Measurements from ENCODE around the gene FBXO45.

GRCh38 chr3:196634224-196634623, 65.8 kb downstream of the FBXO45 start:
- TF ChIP-seq POLR2A (IDR thresholded peaks at IDR 0.05; ENCODE audit: low read depth, low read length), result no peak
- TF ChIP-seq POLR2AphosphoS5 (IDR thresholded peaks at IDR 0.05; ENCODE audit: low read depth, low read length), result no peak
- no peak for TF ChIP-seq TAF1 (IDR thresholded peaks at IDR 0.05; ENCODE audit: borderline replicate concordance, low read depth, low read length)

Measured in GM12892 (cell line).